HCT116 (cell line): ENCODE measurements around the gene PFN3. TPM values are rescaled to one million over a fixed set of nuclear protein-coding genes. Genes with fewer than 3 reads are reported as not detected.
A peak's percentile ranks its signal among the peaks of the same experiment; 100 is the strongest.

Source experiments
- ATAC-seq: fragments of 200-7000 bp; cut with Tn5 transposase; 2 replicates; pipeline ENCODE4 v1.9.1; 2020; ENCODE audit warnings: mild to moderate bottlenecking, moderate library complexity
- BruUV-seq: library from RNA; stranded (reverse); fragments of 400-500 nt; replicated peaks from 2 replicates; lab custom pipeline; 2021; lab: Mats Ljungman, UMichigan
- CTCF ChIA-PET: fragments of 300-600 bp; sonication (Branson Sonifier 250); formaldehyde crosslinking; loops from one replicate; lab custom pipeline; 2021; ENCODE audit warnings: antibody characterized with exemption; lab: Charles Lee
- POLR2A ChIA-PET: fragments of 300-600, 350-600 bp; sonication (Branson Sonifier 250); formaldehyde crosslinking; loops from one replicate; lab custom pipeline; 2021; ENCODE audit warnings: antibody characterized with exemption; lab: Charles Lee
- RAD21 ChIA-PET, 2 experiments: fragments of 300-600 bp; sonication (Branson Sonifier 250); formaldehyde crosslinking; loops; one replicate each; lab custom pipeline; 2023; ENCODE audit warnings: low total read pairs in 2 of 2; ENCODE audit not compliant: uncharacterized antibody in 2 of 2, unreplicated experiment in 2 of 2, low non-redundant PET in 1 of 2; lab: Charles Lee
- DNase-seq: peaks from one replicate; pipeline ENCODE4 v3.0.0-alpha.2; 2010; ENCODE audit warnings: low read depth, low spot score
- H2AFZ ChIP-seq: fragments of 200-600 bp; shearing (Covaris generic), sonication (generic); 2 replicates; pipeline ENCODE4 v1.6.1; 2017; ENCODE audit warnings: low read depth, mixed run types, mixed read lengths, antibody characterized with exemption, low read length; ENCODE audit not compliant: poor library complexity, severe bottlenecking
- H3K27ac ChIP-seq: 2 replicates; pipeline ENCODE4 v1.5.1; 2012; ENCODE audit warnings: low read depth, low read length
- H3K27me3 ChIP-seq: fragments of 200-600 bp; sonication (generic); 2 replicates; pipeline ENCODE4 v1.6.1; 2016; ENCODE audit warnings: mixed run types, low read length, mixed read lengths; ENCODE audit not compliant: insufficient read depth
- H3K36me3 ChIP-seq, 2 experiments: fragments of 200-500 bp in 1 of 2; fragments of 200-600 bp in 1 of 2; sonication (Bioruptor generic) in 1 of 2; sonication (generic) in 1 of 2; 2 replicates each; pipeline versions ENCODE4 v1.5.1 to v1.6.1; 2014 to 2016; ENCODE audit warnings: low read length in 2 of 2, inconsistent platforms in 1 of 2, mixed read lengths in 1 of 2, mixed run types in 1 of 2; ENCODE audit not compliant: insufficient read depth in 2 of 2, control insufficient read depth in 1 of 2
- H3K4me1 ChIP-seq, 2 experiments: fragments of 200-600 bp in 1 of 2; sonication (generic) in 1 of 2; 2 replicates each; pipeline versions ENCODE4 v1.5.1 to v1.6.1; 2012 to 2017; ENCODE audit warnings: low read length in 2 of 2, inconsistent platforms in 1 of 2, mild to moderate bottlenecking in 1 of 2, mixed read lengths in 1 of 2, mixed run types in 1 of 2, moderate library complexity in 1 of 2; ENCODE audit not compliant: insufficient read depth in 2 of 2, control insufficient read depth in 1 of 2
- H3K4me2 ChIP-seq: fragments of 200-600 bp; sonication (generic); 2 replicates; pipeline ENCODE4 v1.6.1; 2017; ENCODE audit warnings: mixed run types, low read length, mixed read lengths
- H3K4me3 ChIP-seq, 2 experiments: fragments of 200-600 bp in 1 of 2; sonication (generic) in 1 of 2; replicated peaks in 1 of 2; 2 replicates each; pipeline ENCODE4 v1.5.1; 2011 to 2016; ENCODE audit warnings: low read length in 2 of 2, control low read depth in 1 of 2, low read depth in 1 of 2, mild to moderate bottlenecking in 1 of 2, mixed read lengths in 1 of 2, mixed run types in 1 of 2
- H3K79me2 ChIP-seq: fragments of 200-600 bp; sonication (generic); 2 replicates; pipeline ENCODE4 v1.6.1; 2017; ENCODE audit warnings: mild to moderate bottlenecking, mixed run types, low read length, moderate library complexity, mixed read lengths; ENCODE audit not compliant: insufficient read depth
- H3K9ac ChIP-seq: fragments of 200-600 bp; sonication (generic); 2 replicates; pipeline ENCODE4 v1.6.1; 2016; ENCODE audit warnings: low read length, mixed read lengths
- H3K9me2 ChIP-seq: fragments of 200-600 bp; sonication (generic), shearing (Covaris generic); 2 replicates; pipeline ENCODE4 v1.6.1; 2017; ENCODE audit warnings: mixed run types, mild to moderate bottlenecking, moderate library complexity; ENCODE audit not compliant: insufficient read depth
- H3K9me3 ChIP-seq, 2 experiments: fragments of 200-500 bp in 1 of 2; fragments of 200-600 bp in 1 of 2; sonication (Bioruptor generic) in 1 of 2; sonication (generic) in 1 of 2; 2 replicates each; pipeline ENCODE4 v1.6.1; 2014 to 2017; ENCODE audit warnings: low read length in 2 of 2, mixed read lengths in 2 of 2, inconsistent platforms in 1 of 2, low read depth in 1 of 2, mild to moderate bottlenecking in 1 of 2, mixed run types in 1 of 2, moderate library complexity in 1 of 2; ENCODE audit not compliant: control insufficient read depth in 1 of 2, insufficient read depth in 1 of 2
- H4K20me1 ChIP-seq: fragments of 200-600 bp; sonication (generic), shearing (Covaris generic); 2 replicates; pipeline ENCODE4 v1.6.1; 2017; ENCODE audit warnings: mixed run types, mild to moderate bottlenecking, moderate library complexity; ENCODE audit not compliant: insufficient read depth
- EZH2phosphoT487 ChIP-seq: fragments of 200-600 bp; IDR thresholded peaks from 2 replicates; pipeline ENCODE4 v1.6.1; 2018; ENCODE audit warnings: antibody characterized with exemption, borderline replicate concordance
- RAD21 ChIP-seq: IDR thresholded peaks from 2 replicates; pipeline ENCODE4 v1.6.1; 2012; ENCODE audit warnings: low read depth, mild to moderate bottlenecking
- TCF7L2 ChIP-seq: IDR thresholded peaks from 2 replicates; pipeline ENCODE4 v1.7.0; 2011; ENCODE audit warnings: borderline replicate concordance, inconsistent platforms; ENCODE audit not compliant: insufficient read depth, insufficient read length; ENCODE audit errors: extremely low read depth
- intact Hi-C: fragments of 100-400 bp; cut with micrococcal nuclease; formaldehyde crosslinking; loops from 2 replicates; pipeline ENCODE4 v1.10.0; 2022
- total RNA-seq: library from RNA; stranded (reverse); gene quantifications from one replicate; pipeline ENCODE4 v1.2.1, GENCODE V29; 2021; ENCODE audit not compliant: unreplicated experiment
- TF ChIP-seq, protein P1 (sequence below): IDR thresholded peaks from 2 replicates; pipeline ENCODE4 v1.6.1; 2012
- TF ChIP-seq, protein P2 (sequence below), 3 experiments: fragments of 200-600 bp in 1 of 3; sonication (generic) in 1 of 3; IDR thresholded peaks in 2 of 3; conservative IDR thresholded peaks in 1 of 3; 2 replicates each; pipeline ENCODE4 v1.5.1; 2012 to 2017; ENCODE audit warnings: low read depth in 2 of 3, low read length in 2 of 3, antibody characterized with exemption in 1 of 3, borderline replicate concordance in 1 of 3, control low read depth in 1 of 3, mild to moderate bottlenecking in 1 of 3, mixed read lengths in 1 of 3, mixed run types in 1 of 3, moderate library complexity in 1 of 3; ENCODE audit not compliant: insufficient read depth in 1 of 3

Gene PFN3
- total RNA-seq, 1 experiment from 2014 or later: not detected

DNA sequence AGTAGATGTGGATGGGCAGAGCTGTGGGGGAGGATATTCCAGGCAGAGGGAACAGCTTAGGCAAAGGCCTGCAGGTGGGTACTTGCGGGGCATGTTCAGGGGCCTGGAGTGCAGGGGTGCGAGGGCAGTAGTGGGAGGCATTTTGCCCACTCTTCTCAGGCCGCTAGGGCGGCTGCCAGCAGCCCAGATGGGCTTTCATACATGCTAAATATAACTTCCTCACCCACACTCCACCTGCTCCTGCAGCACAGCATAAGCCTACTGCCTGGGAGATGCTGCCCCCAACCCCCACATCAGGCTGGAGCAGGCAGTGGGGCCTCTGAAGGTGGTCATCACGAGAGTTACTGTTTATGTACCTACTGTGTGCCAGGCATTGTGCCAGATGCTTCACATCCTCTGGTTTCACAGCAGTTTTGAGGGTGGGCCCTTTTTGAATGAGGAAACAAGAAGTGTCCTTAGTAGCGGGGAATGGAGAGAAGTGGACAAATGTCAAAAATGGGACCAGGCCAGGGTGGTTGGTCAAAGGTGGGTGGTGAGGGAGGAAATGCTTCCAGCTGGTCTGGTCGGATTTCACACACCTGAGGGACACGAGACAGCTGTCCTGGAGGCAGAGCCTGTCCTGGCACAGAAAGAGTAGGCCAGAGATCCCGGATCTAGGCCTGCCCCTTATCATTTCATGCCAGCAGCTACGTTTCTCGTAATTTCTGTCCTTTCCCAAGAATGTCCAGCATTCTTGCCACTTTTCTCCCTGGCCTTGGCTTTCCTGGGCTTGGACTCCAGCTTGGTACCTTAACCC lies 30.6 kb downstream of the PFN3 start:
- no TSS peak for BruUV-seq
- H3K9me3 ChIP-seq: no peaks in the 10 kb centered on the region
- H3K4me2 ChIP-seq: peak overlapping the region; percentile 97
- no peaks in the 10 kb centered on the region for H3K36me3 ChIP-seq
- no peaks in the 10 kb centered on the region for H3K9me2 ChIP-seq
- H3K27ac ChIP-seq: peak overlapping the region; percentile 54
- H3K4me3 ChIP-seq: peak overlapping the region; percentile 28 to 74
- peaks cover 22 to 48% of the 10 kb centered on the region in 2 experiments for H3K4me1 ChIP-seq
- H3K9ac ChIP-seq: peak overlapping the region; percentile 58
- DNase-seq (no peak), ATAC-seq (no peak)
- intact Hi-C loops: loop anchor here (1.0 kb wide), 1 partner anchor 34 kb away; no protein-coding TSS in a partner anchor
- peak overlapping the region; percentile 68 for H2AFZ ChIP-seq
- no peak for TF ChIP-seq RAD21
- H4K20me1 ChIP-seq: no peaks in the 10 kb centered on the region
- no peaks in the 10 kb centered on the region for H3K79me2 ChIP-seq
- CTCF ChIA-PET: interaction anchor here (0.8 to 3.3 kb wide), 26 partner anchors 8 to 256 kb away, joined by 3 to 50 read pairs (median 7); partner anchors contain the start of genes LMAN2, MXD3, PDLIM7 and RGS14
- RAD21 ChIA-PET: interaction anchor here (0.7 to 1.8 kb wide), 7 partner anchors 19 to 137 kb away, joined by 3 to 8 read pairs (median 4); no protein-coding TSS in a partner anchor
- POLR2A ChIA-PET: interaction anchor here (0.9 to 2.4 kb wide), 9 partner anchors 9 to 60 kb away, joined by 3 to 9 read pairs (median 4); partner anchors contain the start of genes LMAN2 and MXD3
- no peaks in the 10 kb centered on the region for H3K27me3 ChIP-seq

DNA sequence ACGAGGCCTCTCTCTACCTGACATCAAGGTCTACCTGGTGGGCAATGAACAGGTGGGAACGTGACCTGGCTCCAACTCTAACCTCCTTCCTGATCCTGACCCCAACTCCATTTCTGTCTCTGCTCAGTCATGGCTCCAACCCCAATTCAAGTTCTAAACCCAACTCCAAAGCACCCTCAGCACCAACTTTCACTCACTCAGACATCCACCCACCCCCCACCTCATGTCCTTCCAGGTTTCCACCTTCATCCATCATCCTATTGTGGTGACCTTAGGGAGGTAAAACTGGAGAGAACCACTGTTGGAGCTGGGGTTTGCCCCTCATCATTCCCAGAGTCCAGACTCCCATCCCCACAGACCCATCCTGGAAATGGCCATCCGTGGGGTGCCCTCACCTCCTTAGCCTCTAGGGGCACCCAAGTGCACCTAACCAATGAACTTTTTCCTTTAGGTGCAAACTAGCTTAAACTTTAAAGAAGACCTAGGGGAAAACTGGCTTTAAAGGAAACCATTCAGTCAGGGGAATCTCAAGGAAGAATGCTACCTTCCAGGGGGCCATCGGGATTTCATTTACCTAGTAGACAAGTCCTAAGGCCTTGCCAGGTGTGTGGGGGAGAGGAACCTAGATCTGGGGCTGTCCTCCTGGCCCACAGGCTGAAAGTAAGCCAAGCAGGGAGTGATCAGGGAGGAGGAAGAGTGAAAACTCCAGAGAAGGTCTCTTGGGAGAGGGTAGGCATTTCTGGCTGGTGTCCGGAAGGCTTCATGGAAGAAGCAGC lies 31.4 kb downstream of the PFN3 start:
- Histone ChIP-seq H4K20me1 (no peaks in the 10 kb centered on the region), H3K9me3 (no peaks in the 10 kb centered on the region), H3K4me1 (peaks cover 22 to 48% of the 10 kb centered on the region in 2 experiments), H3K36me3 (no peaks in the 10 kb centered on the region), H3K4me2 (no peak overlapping the region), H3K27me3 (no peaks in the 10 kb centered on the region), H3K9ac (no peak overlapping the region), H3K27ac (peak overlapping the region; percentile 16; the same call in 1 of the 2 replicates), H3K79me2 (no peaks in the 10 kb centered on the region), H3K9me2 (no peaks in the 10 kb centered on the region), H2AFZ (no peak overlapping the region), H3K4me3 (no peak overlapping the region)
- ChIA-PET POLR2A (interaction anchor here (1.0 to 1.4 kb wide), 2 partner anchors 11 to 17 kb away, joined by 3 to 4 read pairs; no protein-coding TSS in a partner anchor), RAD21 (no interaction called here), CTCF (interaction anchor here (0.7 to 3.3 kb wide), 12 partner anchors 8 to 255 kb away, joined by 3 to 50 read pairs (median 6); partner anchors contain the start of gene LMAN2)
- DNase-seq: no peak
- TF ChIP-seq EZH2phosphoT487: no peak
- TF ChIP-seq, protein P1, sequence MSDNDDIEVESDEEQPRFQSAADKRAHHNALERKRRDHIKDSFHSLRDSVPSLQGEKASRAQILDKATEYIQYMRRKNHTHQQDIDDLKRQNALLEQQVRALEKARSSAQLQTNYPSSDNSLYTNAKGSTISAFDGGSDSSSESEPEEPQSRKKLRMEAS: no peak
- TF ChIP-seq TCF7L2: no peak
- TF ChIP-seq, protein P2, sequence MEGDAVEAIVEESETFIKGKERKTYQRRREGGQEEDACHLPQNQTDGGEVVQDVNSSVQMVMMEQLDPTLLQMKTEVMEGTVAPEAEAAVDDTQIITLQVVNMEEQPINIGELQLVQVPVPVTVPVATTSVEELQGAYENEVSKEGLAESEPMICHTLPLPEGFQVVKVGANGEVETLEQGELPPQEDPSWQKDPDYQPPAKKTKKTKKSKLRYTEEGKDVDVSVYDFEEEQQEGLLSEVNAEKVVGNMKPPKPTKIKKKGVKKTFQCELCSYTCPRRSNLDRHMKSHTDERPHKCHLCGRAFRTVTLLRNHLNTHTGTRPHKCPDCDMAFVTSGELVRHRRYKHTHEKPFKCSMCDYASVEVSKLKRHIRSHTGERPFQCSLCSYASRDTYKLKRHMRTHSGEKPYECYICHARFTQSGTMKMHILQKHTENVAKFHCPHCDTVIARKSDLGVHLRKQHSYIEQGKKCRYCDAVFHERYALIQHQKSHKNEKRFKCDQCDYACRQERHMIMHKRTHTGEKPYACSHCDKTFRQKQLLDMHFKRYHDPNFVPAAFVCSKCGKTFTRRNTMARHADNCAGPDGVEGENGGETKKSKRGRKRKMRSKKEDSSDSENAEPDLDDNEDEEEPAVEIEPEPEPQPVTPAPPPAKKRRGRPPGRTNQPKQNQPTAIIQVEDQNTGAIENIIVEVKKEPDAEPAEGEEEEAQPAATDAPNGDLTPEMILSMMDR (IDR thresholded peaks at IDR 0.05 in 2 of 3, conservative IDR thresholded peaks at IDR 0.05 in 1 of 3; ENCODE audit: borderline replicate concordance in 1 of 3, insufficient read depth in 1 of 3, low read depth in 2 of 3, low read length in 2 of 3): peak in 2 of 3 experiments; percentile 82 to 84; a peak in 4 of 6 replicates
- no TSS peak for BruUV-seq
- no peak for ATAC-seq
- intact Hi-C loops: no loop called here
